GM18511 (cell line): Measurements from ENCODE around the gene CHKA.
A peak's percentile ranks its signal among the peaks of the same experiment; 100 is the strongest.

ENCODE experiments used
- ATAC-seq: cut with Tn5 transposase; IDR thresholded peaks from one replicate; pipeline ENCODE4 v1.9.1; 2021; ENCODE audit warnings: mild to moderate bottlenecking, moderate library complexity; ENCODE audit not compliant: unreplicated experiment

The CHKA gene

DNA sequence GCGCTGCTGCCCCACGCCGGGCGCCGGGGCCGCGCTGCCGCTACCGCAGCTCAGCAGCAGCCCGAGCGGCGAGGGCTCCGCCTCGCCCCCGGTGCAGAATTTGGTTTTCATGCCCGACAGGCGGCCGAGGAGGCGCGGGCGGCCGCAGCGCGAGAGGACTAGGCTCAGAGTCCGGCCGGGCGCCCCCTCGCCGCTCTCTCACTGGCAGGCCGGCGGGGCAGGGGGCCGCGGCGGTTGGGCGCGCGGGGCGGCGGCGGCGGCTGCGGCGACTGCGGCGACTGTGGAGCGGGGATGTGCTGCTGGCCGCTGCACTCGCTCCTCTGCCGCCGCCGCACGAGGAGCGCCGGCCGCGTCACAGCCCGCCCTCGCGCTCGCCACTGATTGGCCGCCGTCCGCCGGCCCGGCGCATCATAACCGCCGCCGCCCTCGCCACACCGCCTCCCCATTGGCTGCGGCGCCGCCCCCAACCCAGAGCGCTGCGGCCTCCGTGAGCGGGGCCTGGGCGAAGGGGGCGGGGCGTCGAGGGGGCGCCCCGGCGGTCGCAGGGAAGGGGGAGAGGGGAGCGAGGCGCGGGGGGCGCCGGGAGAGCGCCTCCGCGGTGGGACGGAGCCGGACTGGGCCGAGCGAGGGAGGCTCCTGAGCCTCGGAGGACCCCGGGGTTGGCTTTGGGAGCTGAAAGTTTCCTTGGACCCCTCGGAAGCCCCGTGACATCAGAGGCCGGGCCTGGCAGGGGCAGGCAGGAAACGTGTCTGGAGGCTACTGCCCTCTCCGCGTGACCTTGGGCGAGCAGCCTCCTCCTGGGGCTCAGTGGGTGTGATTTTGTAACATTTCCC is at the start of gene CHKA:
TSS of gene CHKA (minus strand) at position 322 of the 833 bp plus-strand sequence. CDS start at position 111, 211 bp downstream.
- ATAC-seq, result peak; percentile 79

DNA sequence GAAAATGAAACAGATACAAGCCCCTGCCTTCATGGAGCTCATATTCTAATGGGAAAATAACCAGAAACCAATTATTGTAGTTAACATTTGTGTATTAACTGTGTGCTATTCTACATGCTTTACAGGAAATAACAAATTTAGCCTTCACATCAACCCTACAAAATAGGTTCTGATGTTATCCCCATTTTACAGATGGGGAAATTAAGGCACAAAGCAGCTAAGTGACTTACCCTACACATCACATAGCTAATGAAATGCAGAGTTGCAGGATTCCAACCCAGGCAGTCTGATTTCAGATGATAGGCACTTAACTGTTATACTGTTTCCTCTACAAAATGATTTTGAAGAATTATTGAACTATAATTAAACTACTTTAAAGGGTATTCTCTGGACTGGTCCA is 48.3 kb upstream of the CHKA start:
- no peak for ATAC-seq

DNA sequence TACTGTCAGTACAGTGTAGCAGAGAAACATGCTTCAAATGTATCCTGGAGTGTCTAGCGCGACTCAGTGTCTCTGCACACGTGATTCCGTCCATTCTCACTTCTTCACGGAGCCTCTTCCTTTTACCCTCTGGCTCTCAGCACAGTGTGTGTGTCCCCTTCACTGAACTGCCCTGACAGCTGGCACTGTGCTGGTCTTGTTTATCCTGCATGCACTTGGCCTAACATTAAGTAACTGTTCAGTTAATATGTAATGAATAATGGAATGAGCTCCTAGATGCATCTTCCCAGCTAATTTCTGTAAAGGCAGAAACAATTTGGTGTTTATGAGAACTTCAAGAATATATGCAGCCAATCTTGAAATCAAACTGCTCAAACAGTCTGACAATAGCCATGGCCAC is 47.5 kb upstream of the CHKA start:
- ATAC-seq, result no peak

DNA sequence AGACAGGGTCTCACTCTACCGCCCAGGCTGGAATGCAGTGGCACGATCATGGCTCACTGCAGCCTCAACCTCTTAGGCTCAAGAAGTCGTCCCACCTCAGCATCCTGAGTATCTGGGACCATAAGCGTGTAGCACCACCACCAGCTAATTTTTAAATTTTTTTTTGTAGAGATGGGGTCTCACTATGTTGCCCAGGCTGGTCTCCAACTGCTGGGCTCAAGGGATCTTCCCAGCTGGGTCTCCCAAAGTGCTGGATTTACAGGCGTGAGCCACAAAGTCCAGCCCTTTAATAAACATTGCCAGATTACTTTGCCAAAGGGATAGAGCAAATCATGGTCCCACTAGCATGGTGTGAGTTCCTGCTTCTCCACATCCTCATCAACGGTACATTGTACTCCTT is 46.3 kb upstream of the CHKA start:
- ATAC-seq, result no peak

DNA sequence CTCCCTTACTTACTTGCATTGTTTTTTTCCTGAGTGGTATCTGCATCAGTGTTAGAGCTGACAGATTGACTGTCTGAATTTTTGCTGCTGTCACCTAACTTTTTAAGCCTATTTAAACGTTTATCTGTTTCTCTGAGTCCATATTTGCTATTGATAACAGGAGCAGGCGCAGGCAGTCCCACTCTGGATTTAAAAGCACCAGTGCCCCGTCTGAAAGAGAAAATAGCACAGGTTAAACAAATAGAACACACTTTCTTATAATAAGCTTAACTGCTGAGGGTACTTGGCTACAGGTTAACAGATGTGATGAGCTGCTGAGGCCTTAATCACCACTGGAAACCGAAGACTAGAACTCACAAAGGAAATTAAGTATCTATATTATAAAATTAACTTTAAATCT is 45.8 kb upstream of the CHKA start:
- ATAC-seq, result no peak

DNA sequence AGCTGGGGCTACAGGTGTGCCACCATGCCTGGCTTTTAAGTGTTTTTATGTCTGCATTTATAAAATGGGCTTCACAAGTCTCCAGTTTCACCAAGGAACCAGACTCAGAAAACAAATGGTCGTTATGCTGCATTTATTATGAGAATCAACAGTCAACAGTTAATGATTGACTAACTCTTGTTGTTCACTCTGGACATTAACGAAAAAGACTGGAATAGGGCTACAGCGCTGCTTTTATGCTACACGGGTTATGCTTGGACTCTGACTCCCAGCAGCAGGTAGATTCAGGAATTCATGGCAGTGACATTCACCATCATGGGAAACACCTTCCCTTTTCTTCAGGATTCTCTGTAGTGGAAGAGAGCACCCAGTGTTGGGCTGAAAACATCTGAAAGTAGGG is 44.4 kb upstream of the CHKA start:
- ATAC-seq, result no peak

DNA sequence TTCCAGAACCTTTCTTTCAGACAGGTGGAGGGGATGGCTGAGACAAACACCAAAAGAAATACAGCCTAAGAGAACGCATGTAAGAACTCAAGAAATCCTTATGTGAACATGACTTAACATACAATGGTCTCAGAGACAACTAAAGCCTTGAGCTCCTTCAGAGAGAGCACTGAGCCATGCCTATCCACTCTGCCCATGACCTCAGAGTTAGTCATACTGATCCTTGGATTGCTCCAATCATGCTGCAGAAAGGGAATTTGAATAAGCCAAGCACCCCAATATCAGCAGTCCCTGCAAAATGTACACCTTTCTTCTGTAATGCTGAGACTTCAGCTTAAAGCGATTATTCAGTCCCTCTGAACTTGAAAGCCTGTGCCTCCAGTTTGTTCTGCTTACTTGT is 43.2 kb upstream of the CHKA start:
- no peak for ATAC-seq

- no peak for ATAC-seq
Observed at GRCh38 chr11:68163691-68164090, 42.5 kb upstream of the CHKA start.

GRCh38 chr11:68160100-68160695 is 39.0 kb upstream of the CHKA start:
- no peak for ATAC-seq

GRCh38 chr11:68159665-68160064 is 38.5 kb upstream of the CHKA start:
- ATAC-seq, result no peak

DNA sequence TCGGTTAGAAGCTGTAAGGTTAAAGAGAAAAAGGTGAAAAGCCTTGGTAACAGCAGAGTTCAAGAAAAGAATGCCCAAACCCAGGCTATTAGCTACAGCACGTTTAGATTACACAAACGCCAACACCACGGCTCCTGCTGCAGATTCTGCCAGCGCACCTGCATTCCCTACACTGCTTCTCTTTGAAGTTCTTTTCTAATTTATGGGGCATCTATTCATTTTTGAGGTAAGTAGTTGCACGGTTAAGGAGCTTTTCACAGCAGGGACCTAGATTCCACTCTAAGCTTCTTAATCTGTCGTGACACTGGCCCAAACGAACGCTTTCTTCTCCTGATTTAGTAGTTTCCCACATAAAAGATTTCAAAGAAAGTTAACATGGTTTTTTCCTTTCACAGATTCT is 38.0 kb upstream of the CHKA start:
- no peak for ATAC-seq

- ATAC-seq, result no peak
Observed at GRCh38 chr11:68158580-68158979, 37.4 kb upstream of the CHKA start.

DNA sequence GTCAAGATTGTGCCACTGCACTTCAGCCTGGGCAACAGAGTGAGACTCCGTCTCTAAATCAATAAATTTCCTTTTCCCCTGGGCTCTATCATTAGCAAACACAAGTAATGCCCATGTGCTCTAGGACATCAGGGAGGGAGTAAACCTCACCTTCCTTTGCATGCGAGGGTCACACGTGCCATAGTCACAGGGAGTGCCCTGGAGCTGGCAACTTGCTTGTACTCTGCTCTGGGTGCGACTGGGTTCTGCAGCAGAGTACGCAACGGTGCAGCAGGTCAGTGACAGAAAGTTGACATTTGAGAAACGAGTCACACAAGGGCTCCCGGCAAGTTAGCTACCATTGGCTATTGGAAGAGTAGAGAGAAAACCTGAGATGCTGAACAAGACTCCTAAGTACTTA is 32.6 kb upstream of the CHKA start:
- ATAC-seq, result no peak

GRCh38 chr11:68150037-68150436 is 28.8 kb upstream of the CHKA start:
- ATAC-seq, result no peak

DNA sequence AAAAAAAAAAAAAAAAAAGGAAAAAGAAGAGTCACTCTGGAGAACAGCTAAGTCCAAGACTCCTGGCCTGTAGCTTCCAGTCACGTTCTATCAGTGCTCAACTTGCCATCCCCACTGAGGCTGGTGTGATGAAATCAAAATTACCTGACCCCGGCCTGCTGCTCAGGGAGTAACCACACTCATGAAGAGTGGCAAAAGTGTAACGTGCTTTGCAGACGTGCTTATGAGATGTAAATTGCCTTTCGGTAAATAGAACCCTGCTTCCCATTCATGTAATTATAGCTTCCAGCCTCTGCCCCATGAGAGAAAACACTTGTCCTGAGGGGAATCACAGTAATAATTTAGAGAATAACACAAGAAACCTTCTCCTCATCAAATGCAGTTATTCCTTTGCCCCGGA is 28.2 kb upstream of the CHKA start:
- no peak for ATAC-seq

DNA sequence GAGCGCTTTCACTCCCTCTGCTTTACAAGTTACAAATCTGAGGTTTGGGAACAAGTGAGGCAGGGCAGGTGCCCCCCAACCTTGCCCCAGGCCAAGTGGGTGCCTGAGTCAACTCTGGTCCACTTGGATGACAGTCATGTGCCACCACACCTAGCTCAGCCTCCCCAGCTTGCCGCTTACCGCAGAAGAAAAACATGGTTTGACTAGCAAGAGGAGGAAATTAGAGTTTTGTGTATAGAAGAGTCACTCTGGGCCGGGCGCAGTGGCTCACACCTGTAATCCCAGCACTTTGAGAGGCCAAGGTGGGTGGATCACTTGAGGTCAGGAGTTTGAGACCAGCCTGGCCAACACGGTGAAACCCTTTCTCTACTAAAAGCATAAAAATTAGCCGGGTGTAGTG is 27.7 kb upstream of the CHKA start:
- ATAC-seq, result no peak

GRCh38 chr11:68148071-68148805 is 27.1 kb upstream of the CHKA start:
- ATAC-seq, result no peak

DNA sequence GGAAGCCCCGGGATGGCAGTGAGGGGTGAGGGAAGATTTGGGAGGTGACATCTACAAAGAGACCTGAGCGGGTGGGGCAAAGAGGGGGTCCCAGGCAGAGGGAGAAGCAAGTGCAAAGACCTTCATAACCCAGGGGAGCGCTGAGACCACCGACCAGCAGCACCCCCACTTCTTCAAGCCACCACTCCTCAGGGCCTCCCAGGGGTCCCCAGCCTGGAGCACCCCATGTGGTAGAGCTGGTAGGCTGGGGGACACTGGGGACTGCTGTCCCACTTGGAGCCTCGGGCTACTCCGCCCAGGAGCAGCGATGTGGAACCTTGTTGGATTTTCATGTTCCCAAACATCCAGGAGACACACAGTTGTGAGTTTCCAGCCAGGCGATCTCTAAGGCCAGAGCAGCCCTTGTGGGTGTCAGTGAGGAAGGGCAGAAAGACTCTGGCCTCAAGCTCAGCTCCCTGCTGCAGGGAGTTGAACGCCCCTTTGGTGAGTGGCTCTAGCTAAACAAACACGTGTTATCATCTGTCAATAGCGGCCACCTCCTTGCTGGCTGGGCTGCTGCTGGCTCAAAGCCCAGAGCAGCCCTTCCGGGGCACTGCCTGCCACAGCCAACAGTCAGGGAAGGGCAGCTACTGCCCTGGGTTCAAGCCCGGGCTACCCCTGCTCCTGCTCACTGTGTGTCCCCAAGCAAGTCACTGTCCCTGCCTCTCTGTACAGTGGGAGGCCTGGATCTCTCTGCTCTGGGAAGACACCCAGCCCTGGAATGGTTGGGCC is 25.7 kb upstream of the CHKA start:
- ATAC-seq, result no peak

DNA sequence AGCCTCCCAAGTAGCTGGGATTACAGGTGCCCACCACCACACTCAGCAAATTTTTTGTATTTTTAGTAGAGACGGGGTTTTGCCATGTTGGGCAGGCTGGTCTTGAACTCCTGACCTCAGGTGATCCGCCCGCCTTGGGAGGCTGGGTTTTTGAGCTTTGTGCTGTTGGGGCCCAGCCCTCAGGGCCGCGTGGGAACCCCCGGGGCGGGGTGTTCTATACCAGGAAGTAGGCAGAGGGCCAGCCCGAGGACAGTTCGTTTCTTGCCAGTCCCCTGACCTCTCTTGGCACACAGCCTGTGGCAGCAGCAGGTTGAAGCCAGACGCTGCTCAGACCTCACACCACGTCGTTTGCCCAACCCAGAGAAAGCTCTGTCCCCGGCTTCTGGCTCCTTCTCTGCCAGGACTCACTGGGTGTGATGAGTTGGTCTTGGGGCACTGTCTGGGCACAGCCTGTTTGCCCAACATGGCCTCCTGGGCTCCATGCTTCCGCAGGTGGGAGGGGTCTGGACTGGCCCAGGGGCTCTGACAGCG is 24.9 kb upstream of the CHKA start:
- no peak for ATAC-seq

GRCh38 chr11:68145120-68145866 is 24.1 kb upstream of the CHKA start:
- no peak for ATAC-seq
